ENCODE results near the gene RPS14. TPM values are rescaled to one million over a fixed set of nuclear protein-coding genes. Genes with fewer than 3 reads are reported as not detected.

The RPS14 gene
- total RNA-seq, 1 donor from 2014 or later = 4,086 TPM

- peak; percentile 38 for ATAC-seq (ENCODE audit: low read depth)
- H3K27ac Mint-ChIP-seq = peak overlapping the region; percentile 85
- peaks cover 53% of the 10 kb centered on the region for H3K4me1 Mint-ChIP-seq
- ChIA-PET CTCF (interaction anchor here (1.4 kb wide), 1 partner anchor 28 kb away, joined by 5 read pairs; no protein-coding TSS in a partner anchor), POLR2A (interaction anchor here (0.6 to 3.7 kb wide), 11 partner anchors 25 to 1263 kb away, joined by 3 to 18 read pairs (median 3); partner anchors contain the start of genes RBM22 and RPS14)
- DNase-seq = peak; percentile 76
- H3K27me3 Mint-ChIP-seq = no peaks in the 10 kb centered on the region
- no peaks in the 10 kb centered on the region for H3K36me3 Mint-ChIP-seq (ENCODE audit: low read depth)
- no peaks in the 10 kb centered on the region for H3K9me3 Mint-ChIP-seq
- TF ChIP-seq CTCF (IDR thresholded peaks at IDR 0.05) = no peak
- intact Hi-C loops (cut with micrococcal nuclease) = loop anchor here (1.0 to 5.0 kb wide), 3 partner anchors 34 to 141 kb away; no protein-coding TSS in a partner anchor
- peak overlapping the region; percentile 79 for H3K4me3 Mint-ChIP-seq
These were observed 37.1 kb upstream of the RPS14 start for GRCh38 chr5:150486402-150487198.

GRCh38 chr5:150485693-150486401 is 36.3 kb upstream of the RPS14 start:
- no peak for DNase-seq
- no peak overlapping the region for H3K27ac Mint-ChIP-seq
- no peaks in the 10 kb centered on the region for H3K27me3 Mint-ChIP-seq
- H3K4me3 Mint-ChIP-seq = peak overlapping the region; percentile 70
- POLR2A ChIA-PET = interaction anchor here (0.6 to 3.7 kb wide), 4 partner anchors 25 to 968 kb away, joined by 3 to 18 read pairs (median 7); partner anchors contain the start of genes CD74 and RPS14
- H3K9me3 Mint-ChIP-seq = no peaks in the 10 kb centered on the region
- CTCF ChIA-PET = interaction anchor here (1.4 kb wide), 1 partner anchor 27 kb away, joined by 5 read pairs; no protein-coding TSS in a partner anchor
- intact Hi-C loops (cut with micrococcal nuclease) = loop anchor here (5.0 kb wide), 2 partner anchors 34 to 141 kb away; no protein-coding TSS in a partner anchor
- H3K4me1 Mint-ChIP-seq = peaks cover 45% of the 10 kb centered on the region
- TF ChIP-seq CTCF (IDR thresholded peaks at IDR 0.05) = no peak
- ATAC-seq (ENCODE audit: low read depth) = peak; percentile 25
- H3K36me3 Mint-ChIP-seq (ENCODE audit: low read depth) = no peaks in the 10 kb centered on the region

- CTCF ChIA-PET = no interaction called here
- no peaks in the 10 kb centered on the region for H3K27me3 Mint-ChIP-seq
- intact Hi-C loops (cut with micrococcal nuclease) = loop anchor here (5.0 kb wide), 2 partner anchors 33 to 142 kb away; no protein-coding TSS in a partner anchor
- peaks cover 38% of the 10 kb centered on the region for H3K4me1 Mint-ChIP-seq
- peak overlapping the region; percentile 57 for H3K27ac Mint-ChIP-seq
- peak overlapping the region; percentile 70 for H3K4me3 Mint-ChIP-seq
- H3K36me3 Mint-ChIP-seq (ENCODE audit: low read depth) = no peaks in the 10 kb centered on the region
- DNase-seq = no peak
- TF ChIP-seq CTCF (IDR thresholded peaks at IDR 0.05) = no peak
- no peak for ATAC-seq (ENCODE audit: low read depth)
- POLR2A ChIA-PET = interaction anchor here (0.7 to 3.7 kb wide), 4 partner anchors 8 to 72 kb away, joined by 3 to 18 read pairs (median 12); partner anchors contain the start of genes CD74 and RPS14
- no peaks in the 10 kb centered on the region for H3K9me3 Mint-ChIP-seq
These were observed 35.6 kb upstream of the RPS14 start for GRCh38 chr5:150484964-150485692.

- no peaks in the 10 kb centered on the region for H3K36me3 Mint-ChIP-seq (ENCODE audit: low read depth)
- no peak overlapping the region for H3K4me3 Mint-ChIP-seq
- ChIA-PET CTCF (no interaction called here), POLR2A (interaction anchor here (1.1 kb wide), 1 partner anchor 32 kb away, joined by 5 read pairs; the partner anchor contains the start of gene RPS14)
- intact Hi-C loops (cut with micrococcal nuclease) = no loop called here
- no peak for ATAC-seq (ENCODE audit: low read depth)
- TF ChIP-seq CTCF (IDR thresholded peaks at IDR 0.05) = no peak
- H3K9me3 Mint-ChIP-seq = no peaks in the 10 kb centered on the region
- DNase-seq = no peak
- H3K27ac Mint-ChIP-seq = no peak overlapping the region
- no peaks in the 10 kb centered on the region for H3K27me3 Mint-ChIP-seq
- H3K4me1 Mint-ChIP-seq = peaks cover 11% of the 10 kb centered on the region
These were observed 32.5 kb upstream of the RPS14 start for GRCh38 chr5:150481972-150482406.

All from activated B cell treated with CpG ODN at 0.5 μM for 24 hours (primary cell).